ENCODE measurements around the gene AMN.

Gene AMN

GRCh38 chr14:102966681-102967505, 44.4 kb downstream of the AMN start:
- no peak for DNase-seq (ENCODE audit: low read depth)

GRCh38 chr14:102967506-102967795, 45.0 kb downstream of the AMN start:
- no peak for DNase-seq (ENCODE audit: low read depth)

- DNase-seq (ENCODE audit: low read depth), result no peak
Observed at GRCh38 chr14:102968306-102968705, 45.8 kb downstream of the AMN start.

GRCh38 chr14:102969060-102969791, 46.8 kb downstream of the AMN start:
- DNase-seq (ENCODE audit: low read depth), result no peak

GRCh38 chr14:102969901-102970300, 47.4 kb downstream of the AMN start:
- DNase-seq (ENCODE audit: low read depth), result no peak

- no peak for DNase-seq (ENCODE audit: low read depth)
Observed at GRCh38 chr14:102970496-102970895, 48.0 kb downstream of the AMN start.

GRCh38 chr14:102971314-102971713, 48.9 kb downstream of the AMN start:
- no peak for DNase-seq (ENCODE audit: low read depth)

- DNase-seq (ENCODE audit: low read depth), result no peak
Observed at GRCh38 chr14:102971836-102972606, 49.6 kb downstream of the AMN start.

- DNase-seq (ENCODE audit: low read depth), result no peak
Observed at GRCh38 chr14:102973706-102974285, 51.3 kb downstream of the AMN start.

GRCh38 chr14:102975662-102976061, 53.2 kb downstream of the AMN start:
- DNase-seq (ENCODE audit: low read depth), result no peak

GRCh38 chr14:102977475-102977874, 55.0 kb downstream of the AMN start:
- DNase-seq (ENCODE audit: low read depth), result no peak

- no peak for DNase-seq (ENCODE audit: low read depth)
Observed at GRCh38 chr14:102979406-102979805, 56.9 kb downstream of the AMN start.

GRCh38 chr14:102980409-102980810, 57.9 kb downstream of the AMN start:
- no peak for DNase-seq (ENCODE audit: low read depth)
